Tibial nerve (tissue), 3 donors: ENCODE results near the gene MAP1LC3B.

ENCODE experiments used
- CTCF ChIP-seq, 5 experiments: fragments of 200-600 bp in 3 of 5; fragments of 450-650 bp in 2 of 5; sonication (generic) in 3 of 5; IDR thresholded peaks; one replicate each; pipeline ENCODE4 v1.5.1; 2016 to 2019; ENCODE audit warnings: antibody characterized with exemption in 5 of 5, mild to moderate bottlenecking in 3 of 5, moderate library complexity in 2 of 5
- POLR2A ChIP-seq, 2 donors: fragments of 450-650 bp; IDR thresholded peaks; one replicate each; pipeline ENCODE4 v1.6.1; 2017; ENCODE audit warnings: antibody characterized with exemption in 2 of 2, mild to moderate bottlenecking in 2 of 2, moderate library complexity in 2 of 2

GRCh38 chr16:87366930-87367329 lies 25.2 kb upstream of the MAP1LC3B start:
- TF ChIP-seq CTCF (IDR thresholded peaks at IDR 0.05) (no peak), POLR2A (IDR thresholded peaks at IDR 0.05) (no peak)
